CD4-positive, alpha-beta T cell treated with Interleukin-21 for 1 hour (primary cell): Measurements from ENCODE around the gene PTK6.

Experiments used
- DNase-seq: peaks from one replicate; pipeline ENCODE4 v3.0.0-alpha.2; 2020

The PTK6 gene

GRCh38 chr20:63505281-63505680, 31.9 kb downstream of the PTK6 start:
- no peak for DNase-seq

GRCh38 chr20:63504642-63505041, 32.5 kb downstream of the PTK6 start:
- no peak for DNase-seq

GRCh38 chr20:63503524-63503923, 33.7 kb downstream of the PTK6 start:
- no peak for DNase-seq

GRCh38 chr20:63502671-63503172, 34.5 kb downstream of the PTK6 start:
- no peak for DNase-seq

GRCh38 chr20:63501818-63502670, 35.1 kb downstream of the PTK6 start:
- DNase-seq = no peak

- no peak for DNase-seq
Measured at GRCh38 chr20:63500902-63501817, 36.0 kb downstream of the PTK6 start.

GRCh38 chr20:63500151-63500901, 36.9 kb downstream of the PTK6 start:
- DNase-seq = no peak

- no peak for DNase-seq
Measured at GRCh38 chr20:63499338-63499969, 37.7 kb downstream of the PTK6 start.

- peak; percentile 65 for DNase-seq
Measured at GRCh38 chr20:63498960-63499337, 38.2 kb downstream of the PTK6 start, which contains the start of gene EEF1A2. Gene EEF1A2 (minus strand): TSS chr20:63499083. CDS start chr20:63497763, 1,320 bp downstream.

GRCh38 chr20:63497946-63498935, 38.9 kb downstream of the PTK6 start:
- no peak for DNase-seq

GRCh38 chr20:63497138-63497945, 39.8 kb downstream of the PTK6 start:
- no peak for DNase-seq

- DNase-seq = no peak
Measured at GRCh38 chr20:63496596-63497120, 40.5 kb downstream of the PTK6 start.

GRCh38 chr20:63495741-63496595, 41.2 kb downstream of the PTK6 start:
- DNase-seq = peak; percentile 76

- no peak for DNase-seq
Measured at GRCh38 chr20:63495167-63495720, 41.9 kb downstream of the PTK6 start.

GRCh38 chr20:63494420-63495166, 42.6 kb downstream of the PTK6 start:
- DNase-seq = no peak

GRCh38 chr20:63494084-63494419, 43.1 kb downstream of the PTK6 start:
- no peak for DNase-seq

GRCh38 chr20:63493563-63494020, 43.6 kb downstream of the PTK6 start:
- DNase-seq = no peak

- no peak for DNase-seq
Measured at GRCh38 chr20:63492982-63493381, 44.2 kb downstream of the PTK6 start.
